Kidney (tissue), 14 donors: ENCODE results near the gene RNF11. TPM values are rescaled to one million over a fixed set of nuclear protein-coding genes. Genes with fewer than 3 reads are reported as not detected.

ENCODE experiments used
- DNase-seq, 5 donors: peaks; one replicate each; pipeline ENCODE4 v3.0.0-alpha.2; 2013 to 2020
- FAIRE-seq: peaks from 2 replicates; lab custom pipeline; 2012; peaks lifted over from hg19 to GRCh38; lab: Jason Lieb, UNC
- H3K27ac ChIP-seq, 2 donors: one replicate each; pipeline ENCODE4 v1.7.0; 2013; ENCODE audit warnings: low read depth in 2 of 2, low read length in 2 of 2, inconsistent platforms in 1 of 2
- H3K27me3 ChIP-seq: one replicate; pipeline ENCODE4 v1.7.1; 2013; ENCODE audit warnings: low read length, inconsistent platforms; ENCODE audit not compliant: control insufficient read depth, insufficient read depth
- H3K36me3 ChIP-seq, 3 donors: one replicate each; pipeline versions ENCODE4 v1.7.0 to v1.7.1; 2013; ENCODE audit warnings: low read length in 3 of 3, control low read depth in 1 of 3, inconsistent platforms in 1 of 3; ENCODE audit not compliant: insufficient read depth in 3 of 3, control insufficient read depth in 2 of 3
- H3K4me1 ChIP-seq, 3 donors: one replicate each; pipeline versions ENCODE4 v1.7.0 to v1.7.1; 2013; ENCODE audit warnings: low read length in 3 of 3, inconsistent platforms in 1 of 3, low read depth in 1 of 3; ENCODE audit not compliant: control insufficient read depth in 2 of 3, insufficient read depth in 2 of 3
- H3K4me3 ChIP-seq, 3 donors: one replicate each; pipeline versions ENCODE4 v1.7.0 to v1.8.1; 2013; ENCODE audit warnings: low read length in 3 of 3, control low read depth in 1 of 3, inconsistent platforms in 1 of 3
- H3K9ac ChIP-seq, 3 donors: one replicate each; pipeline versions ENCODE4 v1.7.0 to v1.7.1; 2013; ENCODE audit warnings: low read length in 3 of 3, control low read depth in 1 of 3, inconsistent platforms in 1 of 3
- H3K9me3 ChIP-seq, 3 donors: one replicate each; pipeline versions ENCODE4 v1.7.0 to v1.7.1; 2013; ENCODE audit warnings: low read length in 3 of 3, control low read depth in 1 of 3, inconsistent platforms in 1 of 3; ENCODE audit not compliant: control insufficient read depth in 2 of 3, insufficient read depth in 1 of 3
- CTCF ChIP-seq: IDR thresholded peaks from 3 replicates; pipeline ENCODE4 v1.5.1; 2012; ENCODE audit warnings: mild to moderate bottlenecking, moderate library complexity, borderline replicate concordance; ENCODE audit not compliant: insufficient read depth; ENCODE audit errors: extremely low read depth
- intact Hi-C: fragments of 100-400 bp; cut with DNase I; formaldehyde crosslinking; loops from one replicate; pipeline ENCODE4 v1.11.1; 2022
- polyA plus RNA-seq: library from polyadenylated mRNA; stranded (reverse); fragments of 350-450 nt; fragmentation: Illumina TruSeq; extraction: RNeasy Lipid Tissue Mini Kit (QIAGEN cat#74804); gene quantifications from one replicate; pipeline ENCODE4 v1.2.3, GENCODE V29; 2014; ENCODE audit warnings: low read depth, low replicate concordance; ENCODE audit not compliant: insufficient read depth
- total RNA-seq: library from RNA; stranded (reverse); fragmentation: NEBNext Ultra II Directional; extraction: Animal tissue kit (Norgen Biotek cat#: 25700); gene quantifications from one replicate; pipeline ENCODE4 v1.2.1, GENCODE V29; 2021
- donor health status: control.
- donor health status: control.
- donor health status: control.
- donor health status: control.
- donor health status: control.
- donor health status: DM: yes; HTN: yes; CAD: no.
- donor health status: Normal renal cell carcinoma (clear cell type).

The RNF11 gene
- total and polyA plus RNA-seq, 2 donors from 2014 or later: 62.5 to 105 TPM

- TF ChIP-seq CTCF: no peak
- Histone ChIP-seq H3K27me3 (no peaks in the 10 kb centered on the region), H3K36me3 (no peaks in the 10 kb centered on the region), H3K4me3 (no peak overlapping the region), H3K9me3 (no peaks in the 10 kb centered on the region), H3K9ac (no peak overlapping the region), H3K27ac (no peak overlapping the region), H3K4me1 (peaks cover 0 to 7% (median 0%) of the 10 kb centered on the region in 3 donors)
- intact Hi-C loops: no loop called here
- DNase-seq: peak in 1 of 5 donors; percentile 79
- FAIRE-seq: no peak
Measured at GRCh38 chr1:51295926-51296325, 59.9 kb downstream of the RNF11 start.

- H3K27me3 ChIP-seq: no peaks in the 10 kb centered on the region
- peak overlapping the region; percentile 46 to 64 (median 47) for H3K4me3 ChIP-seq
- H3K4me1 ChIP-seq: peaks cover 0 to 7% (median 0%) of the 10 kb centered on the region in 3 donors
- H3K9me3 ChIP-seq: no peaks in the 10 kb centered on the region
- peak overlapping the region in 2 of 3 donors; percentile 29 to 60 for H3K9ac ChIP-seq
- TF ChIP-seq CTCF: peak; percentile 97
- H3K36me3 ChIP-seq: no peaks in the 10 kb centered on the region
- FAIRE-seq (no peak), DNase-seq (peak; percentile 92 to 95 (median 94))
- H3K27ac ChIP-seq: peak overlapping the region; percentile 3 to 29
- intact Hi-C loops: no loop called here
Measured at GRCh38 chr1:51296383-51297357, 60.6 kb downstream of the RNF11 start.

DNA sequence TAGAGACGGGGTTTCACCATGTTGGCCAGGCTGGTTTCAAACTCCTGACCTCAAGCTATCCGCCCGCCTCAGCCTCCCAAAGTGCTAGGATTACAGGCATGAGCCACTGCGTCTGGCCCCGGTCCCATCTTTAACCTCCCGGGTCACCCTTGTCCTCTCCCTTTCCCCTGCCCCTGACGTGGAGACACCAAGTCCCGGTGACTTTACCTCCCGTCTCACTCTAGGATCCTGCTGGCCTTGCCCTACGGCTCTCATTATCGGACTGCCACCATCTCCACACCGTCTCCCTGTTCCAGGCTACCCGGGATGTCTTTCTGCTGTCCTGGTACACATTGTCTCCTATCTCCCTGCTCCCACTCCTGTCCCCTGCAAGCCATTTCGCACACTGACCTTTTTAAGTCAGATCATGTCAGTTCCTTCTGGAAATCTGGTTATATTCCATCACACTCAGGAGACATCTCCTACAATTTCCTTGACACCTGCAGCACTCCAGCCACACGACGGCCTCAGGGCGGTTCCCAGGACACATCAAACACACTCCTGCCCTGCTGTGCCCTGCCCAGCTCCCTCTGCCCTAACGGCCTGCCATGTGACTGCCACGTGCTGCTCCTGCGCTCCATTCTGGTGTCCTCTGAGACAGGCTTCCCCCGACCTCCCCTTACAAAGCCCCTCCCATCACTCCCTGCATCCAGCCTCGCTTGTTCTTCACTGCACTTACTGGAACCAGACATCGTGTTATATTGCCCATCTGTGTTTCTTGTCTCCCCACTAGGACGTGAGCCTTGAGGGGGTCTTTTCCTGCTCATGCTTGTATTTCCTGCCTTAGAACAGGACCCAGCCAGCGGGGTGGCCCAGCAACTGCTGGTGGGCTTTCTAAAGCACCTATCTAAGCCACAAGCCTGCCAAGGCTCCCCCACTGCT, 61.6 kb downstream of the RNF11 start:
- peaks cover 0 to 7% (median 0%) of the 10 kb centered on the region in 3 donors for H3K4me1 ChIP-seq
- no peaks in the 10 kb centered on the region for H3K27me3 ChIP-seq
- intact Hi-C loops: no loop called here
- peak overlapping the region; percentile 46 to 64 (median 53) for H3K4me3 ChIP-seq
- no peak overlapping the region for H3K9ac ChIP-seq
- DNase-seq (peak in 1 of 5 donors; percentile 74), FAIRE-seq (no peak)
- H3K9me3 ChIP-seq: no peaks in the 10 kb centered on the region
- H3K36me3 ChIP-seq: no peaks in the 10 kb centered on the region
- H3K27ac ChIP-seq: peak overlapping the region in 1 of 2 donors; percentile 3
- TF ChIP-seq CTCF: no peak
